ENCODE measurements around the gene CHRNA3.

DNA sequence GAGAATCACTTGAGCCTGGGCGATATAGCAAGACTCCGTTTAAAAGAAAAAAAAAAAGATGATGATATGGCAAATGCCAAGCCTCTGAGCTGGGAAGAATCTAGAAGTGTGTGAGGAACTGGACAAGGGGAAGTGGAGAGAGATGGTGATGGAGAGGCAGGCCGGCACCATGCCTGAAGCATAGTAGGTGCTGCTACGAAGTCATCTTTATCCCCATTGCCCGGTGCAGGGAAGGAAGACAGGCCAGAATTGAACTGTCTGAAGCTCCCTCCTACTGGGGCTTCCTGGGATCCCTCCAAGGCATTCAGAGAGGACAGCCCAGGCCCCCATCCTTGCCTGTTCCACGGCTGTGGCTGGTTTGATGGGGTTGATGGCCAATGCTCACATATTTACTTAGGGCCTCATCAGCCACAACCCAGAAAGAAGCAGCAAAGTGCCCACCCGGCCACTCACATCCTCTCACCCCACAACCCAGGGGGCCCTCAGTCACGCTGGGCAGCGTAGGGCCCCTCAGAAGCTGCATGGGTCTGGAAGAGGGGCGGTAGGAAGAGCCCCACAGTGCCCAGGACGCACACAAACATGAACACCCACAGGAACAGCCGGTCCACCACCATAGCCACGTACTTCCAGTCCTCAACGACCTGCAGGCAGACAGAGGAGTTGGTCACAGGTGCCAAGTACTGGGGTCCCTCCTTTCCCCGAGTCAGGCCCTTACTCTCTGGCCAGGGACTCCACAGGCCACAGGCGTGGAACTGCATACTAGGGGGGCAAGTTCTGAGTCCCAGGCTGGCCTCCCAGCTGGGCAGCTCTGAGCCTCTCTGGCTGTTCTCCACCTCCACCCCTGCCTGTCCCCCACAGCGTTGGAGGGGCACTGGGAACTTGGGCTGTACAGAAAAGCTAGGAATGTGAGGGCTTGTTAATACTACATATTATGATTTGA, 4.1 kb upstream of the CHRNA3 start:
- TF ChIP-seq, protein P1, sequence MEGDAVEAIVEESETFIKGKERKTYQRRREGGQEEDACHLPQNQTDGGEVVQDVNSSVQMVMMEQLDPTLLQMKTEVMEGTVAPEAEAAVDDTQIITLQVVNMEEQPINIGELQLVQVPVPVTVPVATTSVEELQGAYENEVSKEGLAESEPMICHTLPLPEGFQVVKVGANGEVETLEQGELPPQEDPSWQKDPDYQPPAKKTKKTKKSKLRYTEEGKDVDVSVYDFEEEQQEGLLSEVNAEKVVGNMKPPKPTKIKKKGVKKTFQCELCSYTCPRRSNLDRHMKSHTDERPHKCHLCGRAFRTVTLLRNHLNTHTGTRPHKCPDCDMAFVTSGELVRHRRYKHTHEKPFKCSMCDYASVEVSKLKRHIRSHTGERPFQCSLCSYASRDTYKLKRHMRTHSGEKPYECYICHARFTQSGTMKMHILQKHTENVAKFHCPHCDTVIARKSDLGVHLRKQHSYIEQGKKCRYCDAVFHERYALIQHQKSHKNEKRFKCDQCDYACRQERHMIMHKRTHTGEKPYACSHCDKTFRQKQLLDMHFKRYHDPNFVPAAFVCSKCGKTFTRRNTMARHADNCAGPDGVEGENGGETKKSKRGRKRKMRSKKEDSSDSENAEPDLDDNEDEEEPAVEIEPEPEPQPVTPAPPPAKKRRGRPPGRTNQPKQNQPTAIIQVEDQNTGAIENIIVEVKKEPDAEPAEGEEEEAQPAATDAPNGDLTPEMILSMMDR (IDR thresholded peaks at IDR 0.05) = no peak
- no peak for TF ChIP-seq POLR2A (IDR thresholded peaks at IDR 0.05)
